ENCODE measurements around the gene IFNA8. TPM values are rescaled to one million over a fixed set of nuclear protein-coding genes. Genes with fewer than 3 reads are reported as not detected.
"Not testable (repeated sequence)": the region's sequence is repeated elsewhere in the genome, so short reads cannot be mapped to it uniquely, and the experiment has no call there.

IFNA8 gene
- total RNA-seq (2021; ENCODE audit: unreplicated experiment) (not detected), Bru-seq, nascent RNA (not detected), BruChase-seq, experiment 1, labeled RNA remaining after a 2-hour chase (not detected), BruChase-seq, experiment 2, labeled RNA remaining after a 6-hour chase (not detected)
- polyA plus RNA-seq (2012; ENCODE audit: insufficient read length), result not detected
- long read RNA-seq, result 0 reads

GRCh38 chr9:21408817-21409216 lies at the start of gene IFNA8:
IFNA8 (plus strand) TSS chr9:21409117; CDS start chr9:21409177, 60 bp downstream.
- no peak for DNase-seq (ENCODE audit: low read depth, low spot score)
- POLR2A ChIA-PET, result no interaction called here
- BruUV-seq (replicated peaks), result no TSS peak

DNA sequence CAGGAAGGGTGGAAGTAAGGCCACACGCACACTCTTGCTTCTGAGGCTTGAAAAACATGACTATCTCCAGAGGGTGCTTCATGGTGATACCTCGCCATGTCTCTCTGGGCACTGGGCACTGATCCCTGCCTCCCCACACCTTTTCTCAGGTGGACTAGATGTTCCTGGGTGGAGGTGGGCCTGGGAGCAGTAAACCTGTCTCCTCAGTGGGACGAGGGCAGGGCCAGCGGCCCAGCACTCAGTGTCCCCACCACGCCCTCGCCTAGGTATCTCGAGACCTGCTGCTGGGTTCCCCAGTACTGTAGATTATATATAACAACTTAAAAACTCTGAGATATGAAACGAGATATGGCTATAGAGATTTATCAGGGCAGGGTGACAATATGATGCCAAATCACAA lies 46.6 kb upstream of the IFNA8 start:
- H3K4me1 ChIP-seq (ENCODE audit: control insufficient read depth, insufficient read depth, low read length), result no peaks in the 10 kb centered on the region
- in situ Hi-C loops (cut with HindIII; ENCODE audit: low pct_unique_long_range_greater_than_20kb, low sequenced_read_pairs), result no loop called here
- intact Hi-C loops (cut with micrococcal nuclease; ENCODE audit: unreplicated experiment), result no loop called here
- TF ChIP-seq CTCF (IDR thresholded peaks at IDR 0.05) (no peak), POLR2AphosphoS5 (IDR thresholded peaks at IDR 0.05; ENCODE audit: low read depth, low read length) (no peak), TCF7L2 (IDR thresholded peaks at IDR 0.05; ENCODE audit: low read depth, low read length) (no peak), SIN3A (IDR thresholded peaks at IDR 0.05; ENCODE audit: borderline replicate concordance, insufficient read depth, low read depth, low read length) (no peak), REST (IDR thresholded peaks at IDR 0.05; ENCODE audit: insufficient read depth in 1 of 2, low read depth in 2 of 2, low read length in 1 of 2) (no peak)
- no peaks in the 10 kb centered on the region for H3K9me3 ChIP-seq (ENCODE audit: control insufficient read depth, insufficient read depth, low read depth, low read length)
- no peak overlapping the region for H3K27ac ChIP-seq (ENCODE audit: low read length)
- DNase-seq (ENCODE audit: low read depth, low spot score) (no peak), ATAC-seq (no peak)
- no peaks in the 10 kb centered on the region for H3K27me3 ChIP-seq (ENCODE audit: control insufficient read depth, insufficient read depth, low read length)
- POLR2A ChIA-PET, result no interaction called here
- no TSS peak for BruUV-seq (replicated peaks)
- H3K36me3 ChIP-seq (ENCODE audit: control insufficient read depth, insufficient read depth, low read length), result no peaks in the 10 kb centered on the region
- H3K4me3 ChIP-seq (ENCODE audit: low read depth in 2 of 2, low read length in 2 of 2), result no peak overlapping the region
- CTCF ChIA-PET, result no interaction called here

More at GRCh38 chr9:21408817-21409216, at the start of gene IFNA8:
- in situ Hi-C loops (cut with HindIII; ENCODE audit: low pct_unique_long_range_greater_than_20kb, low sequenced_read_pairs) (no loop called here), intact Hi-C loops (cut with micrococcal nuclease; ENCODE audit: unreplicated experiment) (no loop called here)
- H3K4me1 ChIP-seq (ENCODE audit: control insufficient read depth, insufficient read depth, low read length), result no peaks in the 10 kb centered on the region
- H3K36me3 ChIP-seq (ENCODE audit: control insufficient read depth, insufficient read depth, low read length), result no peaks in the 10 kb centered on the region; the same call in 1 of the 2 replicates
- no peak for ATAC-seq
- TF ChIP-seq POLR2AphosphoS5 (IDR thresholded peaks at IDR 0.05; ENCODE audit: low read depth, low read length) (no peak), TCF7L2 (IDR thresholded peaks at IDR 0.05; ENCODE audit: low read depth, low read length) (no peak), CTCF (IDR thresholded peaks at IDR 0.05) (no peak), REST (IDR thresholded peaks at IDR 0.05; ENCODE audit: insufficient read depth in 1 of 2, low read depth in 2 of 2, low read length in 1 of 2) (no peak), SIN3A (IDR thresholded peaks at IDR 0.05; ENCODE audit: borderline replicate concordance, insufficient read depth, low read depth, low read length) (no peak)
- H3K9me3 ChIP-seq (ENCODE audit: control insufficient read depth, insufficient read depth, low read depth, low read length), result no peaks in the 10 kb centered on the region
- no peaks in the 10 kb centered on the region for H3K27me3 ChIP-seq (ENCODE audit: control insufficient read depth, insufficient read depth, low read length)
- H3K4me3 ChIP-seq (ENCODE audit: low read depth in 2 of 2, low read length in 2 of 2), result no peak within 1 kb of the TSS
- CTCF ChIA-PET, result no interaction called here
- no peak within 1 kb of the TSS for H3K27ac ChIP-seq (ENCODE audit: low read length)

- in situ Hi-C loops (cut with HindIII; ENCODE audit: low pct_unique_long_range_greater_than_20kb, low sequenced_read_pairs); H3K9me3 ChIP-seq (ENCODE audit: control insufficient read depth, insufficient read depth, low read depth, low read length); H3K27me3 ChIP-seq (ENCODE audit: control insufficient read depth, insufficient read depth, low read length); H3K4me1 ChIP-seq (ENCODE audit: control insufficient read depth, insufficient read depth, low read length); ATAC-seq; BruUV-seq (replicated peaks); H3K4me3 ChIP-seq (ENCODE audit: low read depth in 2 of 2, low read length in 2 of 2); POLR2A ChIA-PET; H3K27ac ChIP-seq (ENCODE audit: low read length); intact Hi-C loops (cut with micrococcal nuclease; ENCODE audit: unreplicated experiment); H3K36me3 ChIP-seq (ENCODE audit: control insufficient read depth, insufficient read depth, low read length); CTCF ChIA-PET; DNase-seq (ENCODE audit: low read depth, low spot score): not testable (repeated sequence)
Measured at GRCh38 chr9:21367169-21367568, 41.7 kb upstream of the IFNA8 start.

Data from Panc1 (cell line).